Loucy (cell line): ENCODE measurements around the gene C12orf75.

Source experiments
- H2AFZ ChIP-seq: fragments of 200-600 bp; sonication (generic); 2 replicates; pipeline ENCODE4 v1.6.0; 2016; ENCODE audit warnings: antibody characterized with exemption, mild to moderate bottlenecking, low read length, moderate library complexity
- H3F3A ChIP-seq: fragments of 200-600 bp; 2 replicates; pipeline ENCODE4 v1.6.0; 2016; ENCODE audit warnings: antibody characterized with exemption, low read depth, mild to moderate bottlenecking
- H3K27me3 ChIP-seq: fragments of 200-600 bp; sonication (generic); 2 replicates; pipeline ENCODE4 v1.6.1; 2014; ENCODE audit warnings: low read length, mild to moderate bottlenecking; ENCODE audit not compliant: insufficient read depth, poor library complexity, severe bottlenecking
- H3K36me3 ChIP-seq: fragments of 200-600 bp; sonication (generic); 2 replicates; pipeline ENCODE4 v1.6.1; 2016; ENCODE audit warnings: low read length; ENCODE audit not compliant: insufficient read depth
- H3K4me1 ChIP-seq: fragments of 200-600 bp; sonication (generic); 2 replicates; pipeline ENCODE4 v1.5.1; 2014; ENCODE audit warnings: low read length, mild to moderate bottlenecking; ENCODE audit not compliant: insufficient read depth, poor library complexity, severe bottlenecking
- H3K4me2 ChIP-seq: fragments of 200-600 bp; sonication (generic); 2 replicates; pipeline ENCODE4 v1.6.0; 2014; ENCODE audit warnings: antibody characterized with exemption, low read length, low read depth, mild to moderate bottlenecking; ENCODE audit not compliant: poor library complexity, severe bottlenecking
- H3K4me3 ChIP-seq: fragments of 200-600 bp; sonication (generic); 2 replicates; pipeline ENCODE4 v1.5.1; 2014; ENCODE audit warnings: low read length, mild to moderate bottlenecking, mixed read lengths; ENCODE audit not compliant: poor library complexity, severe bottlenecking
- H3K79me2 ChIP-seq: fragments of 200-600 bp; sonication (generic); 2 replicates; pipeline ENCODE4 v1.6.1; 2014; ENCODE audit warnings: low read length; ENCODE audit not compliant: insufficient read depth
- H3K9ac ChIP-seq: fragments of 200-600 bp; sonication (generic); 2 replicates; pipeline ENCODE4 v1.6.0; 2014; ENCODE audit warnings: mild to moderate bottlenecking, low read depth, low read length, moderate library complexity; ENCODE audit not compliant: poor library complexity, severe bottlenecking
- H3K9me2 ChIP-seq: fragments of 200-600 bp; sonication (generic); replicated peaks from 2 replicates; pipeline ENCODE4 v1.6.1; 2016; ENCODE audit warnings: low read depth, low read length, mixed read lengths
- H3K9me3 ChIP-seq: fragments of 200-600 bp; sonication (generic); 2 replicates; pipeline ENCODE4 v1.6.1; 2014; ENCODE audit warnings: mild to moderate bottlenecking, antibody characterized with exemption, low read length, low read depth; ENCODE audit not compliant: insufficient read depth
- H4K20me1 ChIP-seq: fragments of 200-600 bp; sonication (generic); 2 replicates; pipeline ENCODE4 v1.6.0; 2014; ENCODE audit warnings: antibody characterized with exemption, low read length, mild to moderate bottlenecking; ENCODE audit not compliant: insufficient read depth, poor library complexity, severe bottlenecking
- EZH2phosphoT487 ChIP-seq: fragments of 200-600 bp; IDR thresholded peaks from 2 replicates; pipeline ENCODE4 v1.6.1; 2018; ENCODE audit warnings: antibody characterized with exemption, mild to moderate bottlenecking, moderate library complexity, borderline replicate concordance
- TF ChIP-seq, protein P1 (sequence below): fragments of 200-600 bp; sonication (generic); conservative IDR thresholded peaks from 2 replicates; pipeline ENCODE4 v1.5.1; 2014; ENCODE audit warnings: mild to moderate bottlenecking, antibody characterized with exemption, low read length

Gene C12orf75

DNA sequence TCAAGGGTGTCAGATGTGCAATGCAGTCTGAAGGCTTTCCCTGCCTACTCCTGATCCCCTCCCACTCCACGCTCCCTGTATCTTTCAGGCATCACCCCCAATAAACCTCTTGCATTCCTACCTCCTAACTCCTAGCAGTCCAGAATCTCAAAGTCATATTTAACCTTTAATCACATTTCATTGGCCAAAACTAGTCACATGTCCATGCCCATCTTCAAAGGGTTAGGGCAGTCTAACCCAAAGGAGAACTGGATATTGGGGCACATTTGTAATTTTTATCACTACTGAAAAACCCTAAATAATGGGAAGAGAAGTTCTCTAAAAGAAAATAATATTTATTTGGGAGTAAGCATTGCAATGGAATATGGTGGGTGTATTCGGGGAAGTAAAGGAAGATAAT, 5.4 kb upstream of the C12orf75 start:
- TF ChIP-seq EZH2phosphoT487, result no peak
- TF ChIP-seq, protein P1, sequence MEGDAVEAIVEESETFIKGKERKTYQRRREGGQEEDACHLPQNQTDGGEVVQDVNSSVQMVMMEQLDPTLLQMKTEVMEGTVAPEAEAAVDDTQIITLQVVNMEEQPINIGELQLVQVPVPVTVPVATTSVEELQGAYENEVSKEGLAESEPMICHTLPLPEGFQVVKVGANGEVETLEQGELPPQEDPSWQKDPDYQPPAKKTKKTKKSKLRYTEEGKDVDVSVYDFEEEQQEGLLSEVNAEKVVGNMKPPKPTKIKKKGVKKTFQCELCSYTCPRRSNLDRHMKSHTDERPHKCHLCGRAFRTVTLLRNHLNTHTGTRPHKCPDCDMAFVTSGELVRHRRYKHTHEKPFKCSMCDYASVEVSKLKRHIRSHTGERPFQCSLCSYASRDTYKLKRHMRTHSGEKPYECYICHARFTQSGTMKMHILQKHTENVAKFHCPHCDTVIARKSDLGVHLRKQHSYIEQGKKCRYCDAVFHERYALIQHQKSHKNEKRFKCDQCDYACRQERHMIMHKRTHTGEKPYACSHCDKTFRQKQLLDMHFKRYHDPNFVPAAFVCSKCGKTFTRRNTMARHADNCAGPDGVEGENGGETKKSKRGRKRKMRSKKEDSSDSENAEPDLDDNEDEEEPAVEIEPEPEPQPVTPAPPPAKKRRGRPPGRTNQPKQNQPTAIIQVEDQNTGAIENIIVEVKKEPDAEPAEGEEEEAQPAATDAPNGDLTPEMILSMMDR, result no peak
- Histone ChIP-seq H3F3A (peaks cover 17% of the 10 kb centered on the region), H3K27me3 (no peaks in the 10 kb centered on the region), H3K9me3 (no peaks in the 10 kb centered on the region), H3K79me2 (peaks cover 26% of the 10 kb centered on the region; the same call in 1 of the 2 replicates), H3K9me2 (no peaks in the 10 kb centered on the region), H3K4me2 (peak overlapping the region; percentile 47), H3K36me3 (no peaks in the 10 kb centered on the region), H4K20me1 (no peaks in the 10 kb centered on the region), H2AFZ (no peak overlapping the region), H3K4me3 (no peak overlapping the region), H3K9ac (no peak overlapping the region), H3K4me1 (peaks cover 87% of the 10 kb centered on the region)

DNA sequence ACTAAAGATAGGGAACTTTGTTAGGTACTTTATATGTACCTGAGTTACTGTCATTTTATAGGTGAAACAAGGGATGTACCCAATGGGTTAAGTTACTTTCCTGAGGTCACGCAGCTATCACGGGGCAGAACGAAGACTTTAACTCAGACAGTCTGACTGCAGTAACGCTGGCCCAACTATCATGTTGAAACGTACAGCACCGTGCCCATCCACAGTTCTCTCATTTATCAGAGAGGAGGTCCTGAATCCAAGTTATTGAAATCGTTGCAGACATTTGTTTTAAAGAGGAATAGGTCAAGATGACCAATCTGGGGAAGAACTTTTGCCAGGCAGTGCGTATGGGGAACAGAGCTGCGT, 587 bp upstream of the C12orf75 start:
- H3K36me3 ChIP-seq, result no peaks in the 10 kb centered on the region
- peak overlapping the region; percentile 78 for H3K4me3 ChIP-seq
- H3K9ac ChIP-seq, result peak overlapping the region; percentile 88
- H3F3A ChIP-seq, result peaks cover 18% of the 10 kb centered on the region
- H2AFZ ChIP-seq, result peak overlapping the region; percentile 32; the same call in 1 of the 2 replicates
- H3K9me2 ChIP-seq, result no peaks in the 10 kb centered on the region
- TF ChIP-seq, protein P1, result no peak
- no peak for TF ChIP-seq EZH2phosphoT487
- H3K79me2 ChIP-seq, result peaks cover 50% of the 10 kb centered on the region
- peaks cover 38% of the 10 kb centered on the region for H4K20me1 ChIP-seq
- peak overlapping the region; percentile 99 for H3K4me2 ChIP-seq
- no peaks in the 10 kb centered on the region for H3K27me3 ChIP-seq
- peaks cover 76% of the 10 kb centered on the region for H3K4me1 ChIP-seq
- no peaks in the 10 kb centered on the region for H3K9me3 ChIP-seq

DNA sequence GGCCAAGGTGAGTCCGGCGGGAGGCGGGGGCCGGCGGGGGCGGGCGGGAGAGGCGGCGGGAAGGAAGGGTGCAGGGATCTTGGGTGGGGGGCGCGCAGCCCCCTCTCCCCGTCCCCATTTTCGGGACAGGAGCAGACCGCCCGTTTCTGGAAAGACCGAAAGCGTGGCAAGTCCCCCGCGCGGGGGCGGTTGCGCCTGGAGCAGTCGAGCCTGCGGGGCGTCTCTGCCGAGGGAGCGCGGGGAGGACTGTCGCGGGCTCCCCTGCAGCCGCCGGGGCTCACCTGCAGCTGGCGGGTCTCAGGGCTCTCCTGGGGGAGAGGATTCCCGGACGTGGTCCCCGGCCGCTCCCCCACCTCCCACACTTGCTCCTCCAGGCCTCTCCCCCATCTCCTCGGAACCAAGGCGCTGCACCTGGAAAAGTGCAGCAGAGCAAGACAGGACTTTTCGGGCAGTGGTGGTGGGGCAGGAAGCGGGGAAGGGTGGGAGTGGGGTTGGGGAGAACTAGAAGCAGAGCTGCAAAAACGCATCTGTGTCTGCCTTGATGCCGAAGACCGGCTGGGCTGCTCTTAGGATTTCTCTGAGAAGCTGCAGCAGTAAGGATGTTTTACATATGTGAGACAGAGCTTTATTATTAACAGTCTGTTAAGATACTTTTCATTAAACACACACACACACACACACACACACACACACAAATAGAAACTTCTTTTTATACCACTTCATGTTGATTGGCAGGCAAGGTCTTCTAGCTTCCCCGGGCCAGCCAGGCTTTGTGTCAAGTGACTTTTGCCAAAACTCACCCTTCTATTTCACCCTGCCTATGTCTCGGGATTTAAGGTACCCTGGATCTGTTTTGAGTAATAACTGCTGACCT, 677 bp downstream of the C12orf75 start:
- peaks cover 56% of the 10 kb centered on the region for H3K79me2 ChIP-seq
- H3K9ac ChIP-seq, result peak overlapping the region; percentile 89
- TF ChIP-seq, protein P1, result no peak
- TF ChIP-seq EZH2phosphoT487, result no peak
- peak overlapping the region; percentile 78 for H3K4me3 ChIP-seq
- H3K27me3 ChIP-seq, result no peaks in the 10 kb centered on the region
- H3K9me3 ChIP-seq, result no peaks in the 10 kb centered on the region
- no peaks in the 10 kb centered on the region for H3K36me3 ChIP-seq
- H3K4me1 ChIP-seq, result peaks cover 79% of the 10 kb centered on the region
- peaks cover 18% of the 10 kb centered on the region for H3F3A ChIP-seq
- H4K20me1 ChIP-seq, result peaks cover 51% of the 10 kb centered on the region
- H3K4me2 ChIP-seq, result peak overlapping the region; percentile 99
- H3K9me2 ChIP-seq, result no peaks in the 10 kb centered on the region
- H2AFZ ChIP-seq, result no peak overlapping the region
